ENCODE results near the gene TUBB2B. TPM values are rescaled to one million over a fixed set of nuclear protein-coding genes. Genes with fewer than 3 reads are reported as not detected.

The TUBB2B gene
- total RNA-seq, 6 donors from 2014 or later = 0.67 to 4.1 (median 1.7) TPM; not detected in 1

GRCh38 chr6:3221578-3221977 is 5.9 kb downstream of the TUBB2B start:
- no peak overlapping the region for H3K27ac ChIP-seq
- DNase-seq (no peak), ATAC-seq (ENCODE audit: low FRiP score in 2 of 2) (no peak)
- no peaks in the 10 kb centered on the region for H3K36me3 ChIP-seq
- no peak for TF ChIP-seq CTCF (IDR thresholded peaks at IDR 0.05)
- no peak for TF ChIP-seq EP300 (IDR thresholded peaks at IDR 0.05)
- TF ChIP-seq POLR2A (IDR thresholded peaks at IDR 0.05) = no peak
- TF ChIP-seq POLR2AphosphoS5 (IDR thresholded peaks at IDR 0.05) = no peak
- peaks cover 0 to 7% (median 3%) of the 10 kb centered on the region in 4 donors for H3K27me3 ChIP-seq
- H3K4me1 ChIP-seq = peaks cover under 1 to 3% (median 1%) of the 10 kb centered on the region in 4 donors
- H3K4me3 ChIP-seq = no peak overlapping the region
- WGBS, 2 donors = 92 to 99% methylated on average over 4 of the region's 4 CpGs
- no peaks in the 10 kb centered on the region for H3K9me3 ChIP-seq

- no peaks in the 10 kb centered on the region for H3K36me3 ChIP-seq
- no peaks in the 10 kb centered on the region for H3K27me3 ChIP-seq
- no peak overlapping the region for H3K27ac ChIP-seq
- H3K9me3 ChIP-seq = no peaks in the 10 kb centered on the region
- ATAC-seq (ENCODE audit: low FRiP score in 2 of 2) (no peak), DNase-seq (no peak)
- H3K4me3 ChIP-seq = no peak overlapping the region
- no peaks in the 10 kb centered on the region for H3K4me1 ChIP-seq
- no peak for TF ChIP-seq CTCF (IDR thresholded peaks at IDR 0.05)
- TF ChIP-seq EP300 (IDR thresholded peaks at IDR 0.05) = no peak
- TF ChIP-seq POLR2A (IDR thresholded peaks at IDR 0.05) = no peak
- no peak for TF ChIP-seq POLR2AphosphoS5 (IDR thresholded peaks at IDR 0.05)
- 88 to 91% methylated on average over 2 of the region's 2 CpGs for WGBS, 2 donors
Observed at GRCh38 chr6:3220366-3220765, 7.1 kb downstream of the TUBB2B start.

- no peaks in the 10 kb centered on the region for H3K27me3 ChIP-seq
- ATAC-seq (ENCODE audit: low FRiP score in 2 of 2) (no peak), DNase-seq (no peak)
- no peaks in the 10 kb centered on the region for H3K36me3 ChIP-seq
- H3K4me3 ChIP-seq = no peak overlapping the region
- no peaks in the 10 kb centered on the region for H3K4me1 ChIP-seq
- no peak for TF ChIP-seq POLR2AphosphoS5 (IDR thresholded peaks at IDR 0.05)
- TF ChIP-seq POLR2A (IDR thresholded peaks at IDR 0.05) = no peak
- no peak for TF ChIP-seq EP300 (IDR thresholded peaks at IDR 0.05)
- TF ChIP-seq CTCF (IDR thresholded peaks at IDR 0.05) = no peak
- H3K27ac ChIP-seq = no peak overlapping the region
- WGBS, 2 donors = 90 to 91% methylated on average over 10 of the region's 10 CpGs
- H3K9me3 ChIP-seq = no peaks in the 10 kb centered on the region
Observed at GRCh38 chr6:3218266-3218665, 9.2 kb downstream of the TUBB2B start.

GRCh38 chr6:3217286-3217685 is 10.2 kb downstream of the TUBB2B start:
- no peaks in the 10 kb centered on the region for H3K36me3 ChIP-seq
- 92 to 93% methylated on average over 2 of the region's 2 CpGs for WGBS, 2 donors
- TF ChIP-seq EP300 (IDR thresholded peaks at IDR 0.05) (no peak), CTCF (IDR thresholded peaks at IDR 0.05) (no peak), POLR2AphosphoS5 (IDR thresholded peaks at IDR 0.05) (no peak)
- H3K9me3 ChIP-seq = no peaks in the 10 kb centered on the region
- H3K27me3 ChIP-seq = no peaks in the 10 kb centered on the region
- no peak overlapping the region for H3K4me3 ChIP-seq
- no peak for DNase-seq
- H3K27ac ChIP-seq = no peak overlapping the region
- H3K4me1 ChIP-seq = no peaks in the 10 kb centered on the region
- no peak for ATAC-seq (ENCODE audit: low FRiP score in 2 of 2)

GRCh38 chr6:3214898-3215297 is 12.6 kb downstream of the TUBB2B start:
- no peak for DNase-seq
- Histone ChIP-seq H3K27me3 (no peaks in the 10 kb centered on the region), H3K36me3 (no peaks in the 10 kb centered on the region), H3K27ac (no peak overlapping the region), H3K4me3 (no peak overlapping the region), H3K9me3 (no peaks in the 10 kb centered on the region), H3K4me1 (no peaks in the 10 kb centered on the region)
- ATAC-seq (ENCODE audit: low FRiP score in 2 of 2) = no peak
- no peak for TF ChIP-seq POLR2A (IDR thresholded peaks at IDR 0.05)
- no peak for TF ChIP-seq EP300 (IDR thresholded peaks at IDR 0.05)
- no peak for TF ChIP-seq CTCF (IDR thresholded peaks at IDR 0.05)
- no peak for TF ChIP-seq POLR2AphosphoS5 (IDR thresholded peaks at IDR 0.05)
- WGBS, 2 donors = 63 to 64% methylated on average over 3 of the region's 3 CpGs

Data from upper lobe of left lung (tissue), 6 donors.